Measurements from ENCODE around the gene CST9.

The CST9 gene

GRCh38 chr20:23569570-23569969 is 36.1 kb downstream of the CST9 start:
- Histone ChIP-seq H3K27ac (no peak overlapping the region), H3K4me3 (no peak overlapping the region)
- no peak for DNase-seq (ENCODE audit: low spot score)
- no peak for TF ChIP-seq CTCF (IDR thresholded peaks at IDR 0.05)

GRCh38 chr20:23568971-23569330 is 36.8 kb downstream of the CST9 start:
- DNase-seq (ENCODE audit: low spot score), result no peak
- no peak overlapping the region for H3K4me3 ChIP-seq
- H3K27ac ChIP-seq, result no peak overlapping the region
- no peak for TF ChIP-seq CTCF (IDR thresholded peaks at IDR 0.05)

- peak; percentile 56 for DNase-seq (ENCODE audit: low spot score)
- Histone ChIP-seq H3K27ac (no peak within 1 kb of the TSS), H3K4me3 (no peak within 1 kb of the TSS)
- no peak for TF ChIP-seq CTCF (IDR thresholded peaks at IDR 0.05)
Measured at GRCh38 chr20:23568320-23568970, 37.3 kb downstream of the CST9 start, which contains the start of gene CST9L. Gene CST9L, minus strand, starts transcription at chr20:23568484. Its CDS starts 34 bp downstream, at chr20:23568450.

- no peak overlapping the region for H3K27ac ChIP-seq
- no peak overlapping the region for H3K4me3 ChIP-seq
- no peak for DNase-seq (ENCODE audit: low spot score)
- TF ChIP-seq CTCF (IDR thresholded peaks at IDR 0.05), result no peak
Measured at GRCh38 chr20:23566199-23566932, 39.4 kb downstream of the CST9 start.

GRCh38 chr20:23565503-23566045 is 40.1 kb downstream of the CST9 start:
- peak; percentile 65 for DNase-seq (ENCODE audit: low spot score)
- no peak for TF ChIP-seq CTCF (IDR thresholded peaks at IDR 0.05)

GRCh38 chr20:23564927-23565326 is 40.8 kb downstream of the CST9 start:
- H3K27ac ChIP-seq, result no peak overlapping the region
- TF ChIP-seq CTCF (IDR thresholded peaks at IDR 0.05), result no peak
- no peak overlapping the region for H3K4me3 ChIP-seq
- DNase-seq (ENCODE audit: low spot score), result peak; percentile 56

More at GRCh38 chr20:23565503-23566045, 40.1 kb downstream of the CST9 start:
- no peak overlapping the region for H3K27ac ChIP-seq
- H3K4me3 ChIP-seq, result no peak overlapping the region
